Spleen (tissue), 7 donors: Measurements from ENCODE around the gene TTF2.

Experiments used
- POLR2A ChIP-seq, 3 donors: fragments of 450-650 bp; IDR thresholded peaks; one replicate each; pipeline ENCODE4 v1.5.1; 2017; ENCODE audit warnings: antibody characterized with exemption in 3 of 3, mild to moderate bottlenecking in 1 of 3
- POLR2AphosphoS5 ChIP-seq, 3 donors: sonication (generic); formaldehyde crosslinking; IDR thresholded peaks; one replicate each; pipeline ENCODE4 v1.5.1; 2017; ENCODE audit warnings: antibody characterized with exemption in 3 of 3
- TF ChIP-seq, protein P1 (sequence below), 11 experiments: fragments of 200-600 bp in 7 of 11; fragments of 450-650 bp in 4 of 11; sonication (generic) in 4 of 11; IDR thresholded peaks in 8 of 11; conservative IDR thresholded peaks in 3 of 11; 1 replicate in 7 of 11; 2 replicates in 4 of 11; pipeline versions ENCODE4 v1.4.0 to v1.8.0; 2016 to 2021; ENCODE audit warnings: antibody characterized with exemption in 11 of 11, inconsistent platforms in 4 of 11, mild to moderate bottlenecking in 1 of 11
- donor health status: DM: no; HTN: no; CAD: no; lungs with moderate emphysema.
- donor health status: DM: no; HTN: no; CAD: no.
- donor health status: DM: no; HTN: no; CAD: no.

DNA sequence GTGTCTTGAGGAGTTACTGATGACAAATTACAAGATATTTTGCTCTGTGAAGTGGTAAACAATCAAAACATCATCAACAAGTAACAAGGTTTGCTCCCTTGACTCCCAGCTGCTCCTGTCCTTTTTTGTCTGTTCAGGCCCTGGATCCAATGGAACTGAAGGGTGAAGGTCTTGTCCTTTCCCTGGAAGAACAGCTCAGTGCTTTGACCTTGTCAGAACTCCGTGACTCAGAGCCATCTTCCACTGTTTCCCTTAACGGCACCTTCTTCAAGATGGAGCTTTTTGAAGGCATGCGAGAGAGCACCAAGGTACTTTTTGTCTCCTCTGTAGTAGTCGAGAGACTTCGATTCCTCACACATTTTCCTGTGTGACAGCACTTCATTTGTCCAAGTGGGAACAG, 32.5 kb downstream of the TTF2 start:
- TF ChIP-seq POLR2A (IDR thresholded peaks at IDR 0.05): no peak
- TF ChIP-seq, protein P1, sequence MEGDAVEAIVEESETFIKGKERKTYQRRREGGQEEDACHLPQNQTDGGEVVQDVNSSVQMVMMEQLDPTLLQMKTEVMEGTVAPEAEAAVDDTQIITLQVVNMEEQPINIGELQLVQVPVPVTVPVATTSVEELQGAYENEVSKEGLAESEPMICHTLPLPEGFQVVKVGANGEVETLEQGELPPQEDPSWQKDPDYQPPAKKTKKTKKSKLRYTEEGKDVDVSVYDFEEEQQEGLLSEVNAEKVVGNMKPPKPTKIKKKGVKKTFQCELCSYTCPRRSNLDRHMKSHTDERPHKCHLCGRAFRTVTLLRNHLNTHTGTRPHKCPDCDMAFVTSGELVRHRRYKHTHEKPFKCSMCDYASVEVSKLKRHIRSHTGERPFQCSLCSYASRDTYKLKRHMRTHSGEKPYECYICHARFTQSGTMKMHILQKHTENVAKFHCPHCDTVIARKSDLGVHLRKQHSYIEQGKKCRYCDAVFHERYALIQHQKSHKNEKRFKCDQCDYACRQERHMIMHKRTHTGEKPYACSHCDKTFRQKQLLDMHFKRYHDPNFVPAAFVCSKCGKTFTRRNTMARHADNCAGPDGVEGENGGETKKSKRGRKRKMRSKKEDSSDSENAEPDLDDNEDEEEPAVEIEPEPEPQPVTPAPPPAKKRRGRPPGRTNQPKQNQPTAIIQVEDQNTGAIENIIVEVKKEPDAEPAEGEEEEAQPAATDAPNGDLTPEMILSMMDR (IDR thresholded peaks at IDR 0.05 in 8 of 11, conservative IDR thresholded peaks at IDR 0.05 in 3 of 11): no peak
- no peak for TF ChIP-seq POLR2AphosphoS5 (IDR thresholded peaks at IDR 0.05)
